Stomach (tissue), 4 donors: ENCODE results near the gene RANBP2.
"Not testable (repeated sequence)": the region's sequence is repeated elsewhere in the genome, so short reads cannot be mapped to it uniquely, and the experiment has no call there.

ENCODE experiments used
- CTCF ChIP-seq, 7 experiments: fragments of 450-650 bp in 4 of 7; fragments of 200-600 bp in 3 of 7; sonication (generic) in 3 of 7; IDR thresholded peaks; one replicate each; pipeline ENCODE4 v1.5.1; 2016 to 2019; ENCODE audit warnings: antibody characterized with exemption in 7 of 7, control low read depth in 2 of 7, mild to moderate bottlenecking in 1 of 7
- POLR2A ChIP-seq, 4 donors: fragments of 450-650 bp; IDR thresholded peaks; one replicate each; pipeline ENCODE4 v1.6.1; 2016; ENCODE audit warnings: antibody characterized with exemption in 4 of 4, control low read depth in 2 of 4, mild to moderate bottlenecking in 1 of 4, moderate library complexity in 1 of 4
- POLR2AphosphoS5 ChIP-seq, 3 donors: sonication (generic); formaldehyde crosslinking; IDR thresholded peaks; one replicate each; pipeline ENCODE4 v1.6.1; 2016; ENCODE audit warnings: antibody characterized with exemption in 3 of 3

- TF ChIP-seq CTCF, POLR2A, POLR2AphosphoS5 (IDR thresholded peaks at IDR 0.05): not testable (repeated sequence)
Measured at GRCh38 chr2:108677239-108677744, 42.0 kb upstream of the RANBP2 start.
